ENCODE data around the gene USP15.

The USP15 gene

GRCh38 chr12:62345667-62346066, 85.5 kb downstream of the USP15 start:
- TF ChIP-seq, protein P1, sequence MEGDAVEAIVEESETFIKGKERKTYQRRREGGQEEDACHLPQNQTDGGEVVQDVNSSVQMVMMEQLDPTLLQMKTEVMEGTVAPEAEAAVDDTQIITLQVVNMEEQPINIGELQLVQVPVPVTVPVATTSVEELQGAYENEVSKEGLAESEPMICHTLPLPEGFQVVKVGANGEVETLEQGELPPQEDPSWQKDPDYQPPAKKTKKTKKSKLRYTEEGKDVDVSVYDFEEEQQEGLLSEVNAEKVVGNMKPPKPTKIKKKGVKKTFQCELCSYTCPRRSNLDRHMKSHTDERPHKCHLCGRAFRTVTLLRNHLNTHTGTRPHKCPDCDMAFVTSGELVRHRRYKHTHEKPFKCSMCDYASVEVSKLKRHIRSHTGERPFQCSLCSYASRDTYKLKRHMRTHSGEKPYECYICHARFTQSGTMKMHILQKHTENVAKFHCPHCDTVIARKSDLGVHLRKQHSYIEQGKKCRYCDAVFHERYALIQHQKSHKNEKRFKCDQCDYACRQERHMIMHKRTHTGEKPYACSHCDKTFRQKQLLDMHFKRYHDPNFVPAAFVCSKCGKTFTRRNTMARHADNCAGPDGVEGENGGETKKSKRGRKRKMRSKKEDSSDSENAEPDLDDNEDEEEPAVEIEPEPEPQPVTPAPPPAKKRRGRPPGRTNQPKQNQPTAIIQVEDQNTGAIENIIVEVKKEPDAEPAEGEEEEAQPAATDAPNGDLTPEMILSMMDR (IDR thresholded peaks at IDR 0.05; ENCODE audit: insufficient read depth, low read length) = no peak
- no peak for TF ChIP-seq POLR2AphosphoS5 (IDR thresholded peaks at IDR 0.05; ENCODE audit: low read depth)
- DNase-seq (ENCODE audit: low read depth in 1 of 2, low spot score in 1 of 2) = no peak
- H3K27ac ChIP-seq (replicated peaks) = no peak overlapping the region
- H3K4me3 ChIP-seq (replicated peaks; ENCODE audit: insufficient read depth, low read length) = no peak overlapping the region
- H3K27me3 ChIP-seq (ENCODE audit: insufficient read depth, poor library complexity, severe bottlenecking) = no peaks in the 10 kb centered on the region

- DNase-seq (ENCODE audit: low read depth in 1 of 2, low spot score in 1 of 2) = no peak
- H3K4me3 ChIP-seq (replicated peaks; ENCODE audit: insufficient read depth, low read length) = no peak overlapping the region
- H3K27me3 ChIP-seq (ENCODE audit: insufficient read depth, poor library complexity, severe bottlenecking) = no peaks in the 10 kb centered on the region
- TF ChIP-seq POLR2AphosphoS5 (IDR thresholded peaks at IDR 0.05; ENCODE audit: low read depth) (no peak), GABPA (IDR thresholded peaks at IDR 0.05; ENCODE audit: low read depth) (no peak), SPI1 (IDR thresholded peaks at IDR 0.05; ENCODE audit: borderline replicate concordance, low read depth) (no peak)
- TF ChIP-seq, protein P1 (IDR thresholded peaks at IDR 0.05; ENCODE audit: insufficient read depth, low read length) = no peak
- TF ChIP-seq, protein P2, sequence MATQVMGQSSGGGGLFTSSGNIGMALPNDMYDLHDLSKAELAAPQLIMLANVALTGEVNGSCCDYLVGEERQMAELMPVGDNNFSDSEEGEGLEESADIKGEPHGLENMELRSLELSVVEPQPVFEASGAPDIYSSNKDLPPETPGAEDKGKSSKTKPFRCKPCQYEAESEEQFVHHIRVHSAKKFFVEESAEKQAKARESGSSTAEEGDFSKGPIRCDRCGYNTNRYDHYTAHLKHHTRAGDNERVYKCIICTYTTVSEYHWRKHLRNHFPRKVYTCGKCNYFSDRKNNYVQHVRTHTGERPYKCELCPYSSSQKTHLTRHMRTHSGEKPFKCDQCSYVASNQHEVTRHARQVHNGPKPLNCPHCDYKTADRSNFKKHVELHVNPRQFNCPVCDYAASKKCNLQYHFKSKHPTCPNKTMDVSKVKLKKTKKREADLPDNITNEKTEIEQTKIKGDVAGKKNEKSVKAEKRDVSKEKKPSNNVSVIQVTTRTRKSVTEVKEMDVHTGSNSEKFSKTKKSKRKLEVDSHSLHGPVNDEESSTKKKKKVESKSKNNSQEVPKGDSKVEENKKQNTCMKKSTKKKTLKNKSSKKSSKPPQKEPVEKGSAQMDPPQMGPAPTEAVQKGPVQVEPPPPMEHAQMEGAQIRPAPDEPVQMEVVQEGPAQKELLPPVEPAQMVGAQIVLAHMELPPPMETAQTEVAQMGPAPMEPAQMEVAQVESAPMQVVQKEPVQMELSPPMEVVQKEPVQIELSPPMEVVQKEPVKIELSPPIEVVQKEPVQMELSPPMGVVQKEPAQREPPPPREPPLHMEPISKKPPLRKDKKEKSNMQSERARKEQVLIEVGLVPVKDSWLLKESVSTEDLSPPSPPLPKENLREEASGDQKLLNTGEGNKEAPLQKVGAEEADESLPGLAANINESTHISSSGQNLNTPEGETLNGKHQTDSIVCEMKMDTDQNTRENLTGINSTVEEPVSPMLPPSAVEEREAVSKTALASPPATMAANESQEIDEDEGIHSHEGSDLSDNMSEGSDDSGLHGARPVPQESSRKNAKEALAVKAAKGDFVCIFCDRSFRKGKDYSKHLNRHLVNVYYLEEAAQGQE (IDR thresholded peaks at IDR 0.05; ENCODE audit: insufficient replicate concordance, low read depth) = no peak
- no peak overlapping the region for H3K27ac ChIP-seq (replicated peaks)
These were observed 86.6 kb downstream of the USP15 start for GRCh38 chr12:62346817-62347216.

DNA sequence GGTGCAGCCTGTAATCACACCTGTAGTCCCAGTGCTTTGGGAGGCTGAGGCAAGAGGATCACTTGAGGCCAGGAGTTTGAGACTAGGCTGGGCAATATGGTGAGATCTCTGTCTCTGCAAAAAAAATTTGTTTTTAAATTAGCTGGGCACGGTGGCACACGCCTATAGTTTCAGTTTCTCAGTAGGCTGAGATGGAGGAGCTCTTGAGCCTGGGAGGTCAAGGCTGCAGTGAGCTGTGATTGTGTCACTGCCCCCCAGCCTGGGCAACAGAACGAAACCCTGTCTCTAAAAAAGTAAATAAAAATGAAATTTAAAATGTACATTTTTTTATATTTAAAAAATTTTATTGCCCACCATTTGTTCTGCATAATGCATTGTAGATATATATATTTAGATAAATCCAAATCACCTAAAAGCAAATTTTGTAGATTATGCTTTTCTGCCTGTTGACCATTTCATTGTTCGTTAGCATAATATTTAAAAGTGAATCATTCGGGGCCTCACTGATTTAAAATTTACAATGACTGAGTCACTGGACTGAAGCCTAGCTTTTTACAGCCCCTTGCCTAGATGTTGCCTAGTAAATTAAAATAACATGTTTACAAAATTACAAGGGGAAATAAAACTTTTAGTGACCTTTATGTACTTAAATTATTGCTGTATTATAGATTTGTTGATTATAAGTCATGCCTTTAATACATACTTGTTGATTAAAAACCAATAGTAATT, 87.9 kb downstream of the USP15 start:
- H3K27me3 ChIP-seq (ENCODE audit: insufficient read depth, poor library complexity, severe bottlenecking) = no peaks in the 10 kb centered on the region
- no peak overlapping the region for H3K27ac ChIP-seq (replicated peaks)
- no peak overlapping the region for H3K4me3 ChIP-seq (replicated peaks; ENCODE audit: insufficient read depth, low read length)
- no peak for DNase-seq (ENCODE audit: low read depth in 1 of 2, low spot score in 1 of 2)
- TF ChIP-seq POLR2AphosphoS5 (IDR thresholded peaks at IDR 0.05; ENCODE audit: low read depth) = no peak
- no peak for TF ChIP-seq SPI1 (IDR thresholded peaks at IDR 0.05; ENCODE audit: borderline replicate concordance, low read depth)
- TF ChIP-seq, protein P1 (IDR thresholded peaks at IDR 0.05; ENCODE audit: insufficient read depth, low read length) = no peak
- TF ChIP-seq, protein P2 (IDR thresholded peaks at IDR 0.05; ENCODE audit: insufficient replicate concordance, low read depth) = no peak
- TF ChIP-seq GABPA (IDR thresholded peaks at IDR 0.05; ENCODE audit: low read depth) = no peak

DNA sequence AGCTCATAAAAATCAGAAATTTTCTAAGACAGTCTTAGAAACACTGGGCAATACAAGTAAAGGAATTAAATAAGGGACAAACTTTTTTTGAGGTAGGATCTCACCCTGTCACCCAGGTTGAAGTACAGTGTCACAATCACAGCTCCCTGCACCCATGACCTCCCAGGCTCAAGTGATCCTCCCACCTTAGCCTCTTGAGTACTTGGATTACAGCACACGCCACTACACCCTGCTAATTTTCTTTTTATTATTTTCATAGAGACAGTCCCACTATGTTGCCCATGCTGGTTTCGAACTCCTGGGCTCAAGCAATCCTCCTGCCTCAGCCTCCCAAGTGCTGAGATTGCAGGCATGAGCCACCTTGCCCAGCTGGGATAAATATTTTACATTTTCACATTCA, 90.3 kb downstream of the USP15 start:
- H3K27ac ChIP-seq (replicated peaks) = no peak overlapping the region
- DNase-seq (ENCODE audit: low read depth in 1 of 2, low spot score in 1 of 2) = no peak
- H3K4me3 ChIP-seq (replicated peaks; ENCODE audit: insufficient read depth, low read length) = no peak overlapping the region
- no peaks in the 10 kb centered on the region for H3K27me3 ChIP-seq (ENCODE audit: insufficient read depth, poor library complexity, severe bottlenecking)
- TF ChIP-seq, protein P1 (IDR thresholded peaks at IDR 0.05; ENCODE audit: insufficient read depth, low read length) = no peak
- TF ChIP-seq SPI1 (IDR thresholded peaks at IDR 0.05; ENCODE audit: borderline replicate concordance, low read depth) (no peak), GABPA (IDR thresholded peaks at IDR 0.05; ENCODE audit: low read depth) (no peak), POLR2AphosphoS5 (IDR thresholded peaks at IDR 0.05; ENCODE audit: low read depth) (no peak)
- TF ChIP-seq, protein P2 (IDR thresholded peaks at IDR 0.05; ENCODE audit: insufficient replicate concordance, low read depth) = no peak

Data from HL-60 (cell line).